ENCODE measurements around the gene APPBP2.
A peak's percentile ranks its signal among the peaks of the same experiment; 100 is the strongest.

DNA sequence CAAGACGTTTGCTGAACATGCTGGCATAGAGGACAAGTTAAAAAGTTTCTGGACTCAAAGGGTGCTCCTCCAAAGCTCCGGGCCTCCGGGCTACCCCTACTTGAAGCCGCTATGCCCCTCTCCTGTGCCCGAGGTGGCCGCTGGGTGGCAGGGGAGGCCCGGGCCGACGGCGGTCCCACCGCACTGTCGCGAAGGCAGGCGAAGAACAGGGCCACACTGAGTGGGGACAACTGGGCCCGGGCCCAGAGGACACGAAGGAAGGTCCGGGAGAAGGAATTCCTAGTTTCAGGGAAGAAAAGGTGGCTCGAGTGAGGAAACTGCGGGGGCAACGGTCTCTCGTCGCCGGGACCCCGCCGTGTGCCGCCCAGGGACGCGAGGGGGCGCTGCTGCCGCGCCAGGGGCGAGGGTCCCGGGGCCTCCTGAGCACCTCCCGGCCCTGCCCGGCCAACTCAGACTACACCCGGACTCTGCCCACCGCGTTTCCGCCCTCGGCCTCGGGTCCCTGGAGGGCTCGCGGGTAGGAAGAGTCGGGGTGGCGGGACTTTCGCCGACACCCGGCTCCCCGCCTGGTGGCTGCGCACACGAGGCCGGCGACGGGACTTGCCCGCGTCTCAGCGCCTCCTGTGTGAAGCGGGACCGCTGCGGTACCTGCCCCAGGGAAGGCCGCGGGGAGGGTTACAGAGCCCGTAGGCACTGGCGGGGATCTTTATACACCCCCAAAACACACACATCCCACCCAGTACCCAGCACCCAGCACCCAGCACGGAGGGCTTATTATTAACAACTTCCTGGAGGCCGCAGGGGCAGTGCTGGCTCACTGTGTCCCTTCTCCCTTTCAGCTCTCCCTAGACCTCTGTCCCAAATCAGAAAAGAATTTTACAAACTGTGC, 104.5 kb downstream of the APPBP2 start:
- TF ChIP-seq EP300 (IDR thresholded peaks at IDR 0.05) (no peak), POLR2A (IDR thresholded peaks at IDR 0.05) (no peak)
- TF ChIP-seq, protein P1, sequence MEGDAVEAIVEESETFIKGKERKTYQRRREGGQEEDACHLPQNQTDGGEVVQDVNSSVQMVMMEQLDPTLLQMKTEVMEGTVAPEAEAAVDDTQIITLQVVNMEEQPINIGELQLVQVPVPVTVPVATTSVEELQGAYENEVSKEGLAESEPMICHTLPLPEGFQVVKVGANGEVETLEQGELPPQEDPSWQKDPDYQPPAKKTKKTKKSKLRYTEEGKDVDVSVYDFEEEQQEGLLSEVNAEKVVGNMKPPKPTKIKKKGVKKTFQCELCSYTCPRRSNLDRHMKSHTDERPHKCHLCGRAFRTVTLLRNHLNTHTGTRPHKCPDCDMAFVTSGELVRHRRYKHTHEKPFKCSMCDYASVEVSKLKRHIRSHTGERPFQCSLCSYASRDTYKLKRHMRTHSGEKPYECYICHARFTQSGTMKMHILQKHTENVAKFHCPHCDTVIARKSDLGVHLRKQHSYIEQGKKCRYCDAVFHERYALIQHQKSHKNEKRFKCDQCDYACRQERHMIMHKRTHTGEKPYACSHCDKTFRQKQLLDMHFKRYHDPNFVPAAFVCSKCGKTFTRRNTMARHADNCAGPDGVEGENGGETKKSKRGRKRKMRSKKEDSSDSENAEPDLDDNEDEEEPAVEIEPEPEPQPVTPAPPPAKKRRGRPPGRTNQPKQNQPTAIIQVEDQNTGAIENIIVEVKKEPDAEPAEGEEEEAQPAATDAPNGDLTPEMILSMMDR (IDR thresholded peaks at IDR 0.05), result peak; percentile 90 to 96 (median 90)
